ENCODE results near the gene ZFAND6.

DNA sequence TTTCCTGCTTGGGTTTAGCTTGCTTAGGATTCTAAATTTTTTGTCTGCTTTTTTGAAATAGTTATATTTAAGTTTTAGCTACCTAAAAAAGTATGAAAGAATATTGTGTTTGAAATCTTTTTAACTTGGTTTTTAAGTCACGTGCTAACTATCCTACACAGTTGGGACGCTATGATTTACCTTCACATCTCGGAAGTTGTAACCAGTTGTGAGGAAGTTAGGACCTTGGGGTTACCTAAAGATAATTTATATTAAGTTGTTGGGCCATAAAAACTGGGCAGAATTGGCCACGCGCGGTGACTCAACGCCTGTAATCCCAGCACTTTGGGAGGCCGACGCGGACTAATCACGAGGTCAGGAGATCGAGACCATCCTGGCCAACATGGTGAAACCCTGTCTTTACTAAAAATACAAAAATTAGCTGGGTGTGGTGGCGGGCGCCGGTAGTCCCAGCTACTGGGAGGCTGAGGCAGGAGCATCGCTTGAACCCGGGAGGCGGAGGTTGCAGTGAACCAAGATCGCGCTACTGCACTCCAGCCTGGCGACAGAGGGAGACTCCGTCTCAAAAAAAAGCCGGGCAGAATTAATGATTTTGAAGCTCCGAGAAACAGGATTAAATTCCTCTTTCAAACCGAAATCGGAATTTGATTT, 1.0 kb downstream of the ZFAND6 start:
- TF ChIP-seq, protein P1, sequence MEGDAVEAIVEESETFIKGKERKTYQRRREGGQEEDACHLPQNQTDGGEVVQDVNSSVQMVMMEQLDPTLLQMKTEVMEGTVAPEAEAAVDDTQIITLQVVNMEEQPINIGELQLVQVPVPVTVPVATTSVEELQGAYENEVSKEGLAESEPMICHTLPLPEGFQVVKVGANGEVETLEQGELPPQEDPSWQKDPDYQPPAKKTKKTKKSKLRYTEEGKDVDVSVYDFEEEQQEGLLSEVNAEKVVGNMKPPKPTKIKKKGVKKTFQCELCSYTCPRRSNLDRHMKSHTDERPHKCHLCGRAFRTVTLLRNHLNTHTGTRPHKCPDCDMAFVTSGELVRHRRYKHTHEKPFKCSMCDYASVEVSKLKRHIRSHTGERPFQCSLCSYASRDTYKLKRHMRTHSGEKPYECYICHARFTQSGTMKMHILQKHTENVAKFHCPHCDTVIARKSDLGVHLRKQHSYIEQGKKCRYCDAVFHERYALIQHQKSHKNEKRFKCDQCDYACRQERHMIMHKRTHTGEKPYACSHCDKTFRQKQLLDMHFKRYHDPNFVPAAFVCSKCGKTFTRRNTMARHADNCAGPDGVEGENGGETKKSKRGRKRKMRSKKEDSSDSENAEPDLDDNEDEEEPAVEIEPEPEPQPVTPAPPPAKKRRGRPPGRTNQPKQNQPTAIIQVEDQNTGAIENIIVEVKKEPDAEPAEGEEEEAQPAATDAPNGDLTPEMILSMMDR (conservative IDR thresholded peaks at IDR 0.05; ENCODE audit: low read length) = peak; percentile 34
- no peak for TF ChIP-seq EZH2phosphoT487 (IDR thresholded peaks at IDR 0.05; ENCODE audit: borderline replicate concordance)
